ENCODE data around the gene MRGPRD.

DNA sequence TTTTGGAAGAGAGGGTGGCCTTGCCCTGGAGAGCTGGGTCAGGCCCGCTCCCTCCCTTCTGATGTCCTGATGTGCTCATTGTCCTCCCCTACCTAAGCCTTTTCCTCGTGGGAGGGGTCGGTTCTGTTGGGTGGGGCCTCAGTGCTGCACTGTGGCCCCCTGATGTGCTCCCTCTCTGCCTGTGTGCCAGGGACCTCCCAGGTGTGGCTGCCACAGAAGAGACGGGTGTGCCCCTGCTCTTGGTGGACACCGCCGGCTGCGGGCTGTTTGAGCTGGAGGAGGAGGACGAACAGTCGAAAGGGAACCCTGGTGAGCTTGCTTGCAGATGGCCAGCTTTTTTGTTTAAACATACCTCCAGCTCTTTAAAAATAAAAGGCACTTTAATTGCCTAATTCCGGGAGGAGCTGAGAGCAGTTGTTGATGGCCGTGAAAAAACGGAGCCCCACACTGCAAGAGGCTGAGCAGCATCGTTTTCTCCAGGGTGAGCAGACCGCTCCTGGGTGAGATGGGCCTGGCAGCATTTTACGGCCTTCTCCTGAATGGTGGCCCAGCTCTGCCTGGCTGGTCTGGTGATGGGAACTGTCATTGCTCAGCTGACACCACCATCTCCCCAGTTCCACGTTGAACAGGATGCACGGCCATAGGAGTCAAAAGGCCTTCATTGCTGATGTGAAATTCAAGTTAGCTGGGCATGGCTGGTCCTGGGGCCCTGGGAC is 47.0 kb downstream of the MRGPRD start:
- TF ChIP-seq, protein P1, sequence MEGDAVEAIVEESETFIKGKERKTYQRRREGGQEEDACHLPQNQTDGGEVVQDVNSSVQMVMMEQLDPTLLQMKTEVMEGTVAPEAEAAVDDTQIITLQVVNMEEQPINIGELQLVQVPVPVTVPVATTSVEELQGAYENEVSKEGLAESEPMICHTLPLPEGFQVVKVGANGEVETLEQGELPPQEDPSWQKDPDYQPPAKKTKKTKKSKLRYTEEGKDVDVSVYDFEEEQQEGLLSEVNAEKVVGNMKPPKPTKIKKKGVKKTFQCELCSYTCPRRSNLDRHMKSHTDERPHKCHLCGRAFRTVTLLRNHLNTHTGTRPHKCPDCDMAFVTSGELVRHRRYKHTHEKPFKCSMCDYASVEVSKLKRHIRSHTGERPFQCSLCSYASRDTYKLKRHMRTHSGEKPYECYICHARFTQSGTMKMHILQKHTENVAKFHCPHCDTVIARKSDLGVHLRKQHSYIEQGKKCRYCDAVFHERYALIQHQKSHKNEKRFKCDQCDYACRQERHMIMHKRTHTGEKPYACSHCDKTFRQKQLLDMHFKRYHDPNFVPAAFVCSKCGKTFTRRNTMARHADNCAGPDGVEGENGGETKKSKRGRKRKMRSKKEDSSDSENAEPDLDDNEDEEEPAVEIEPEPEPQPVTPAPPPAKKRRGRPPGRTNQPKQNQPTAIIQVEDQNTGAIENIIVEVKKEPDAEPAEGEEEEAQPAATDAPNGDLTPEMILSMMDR (IDR thresholded peaks at IDR 0.05), result no peak
- no peak for TF ChIP-seq POLR2A (IDR thresholded peaks at IDR 0.05)
- TF ChIP-seq EP300 (IDR thresholded peaks at IDR 0.05), result no peak
